ENCODE results near the gene JARID2.

GRCh38 chr6:15409301-15410125, 163.6 kb downstream of the JARID2 start:
- TF ChIP-seq CTCF (conservative IDR thresholded peaks at IDR 0.05; ENCODE audit: low read length) (no peak), EZH2phosphoT487 (IDR thresholded peaks at IDR 0.05; ENCODE audit: borderline replicate concordance, low read depth, low read length) (no peak)
